H9 (cell line): ENCODE results near the gene KCNG3. TPM values are rescaled to one million over a fixed set of nuclear protein-coding genes. Genes with fewer than 3 reads are reported as not detected.

Experiments
- DNase-seq: peaks from one replicate; pipeline ENCODE4 v3.0.0-alpha.2; 2017
- H2AFZ ChIP-seq: one replicate; pipeline ENCODE4 v1.6.1; 2013; ENCODE audit warnings: mild to moderate bottlenecking, low read length, control low read depth, moderate library complexity
- H2AK5ac ChIP-seq: 2 replicates; pipeline ENCODE4 v1.6.1; 2013; ENCODE audit warnings: low read length, control low read depth, mixed read lengths; ENCODE audit not compliant: insufficient read length
- H2BK120ac ChIP-seq: one replicate; pipeline ENCODE4 v1.6.1; 2013; ENCODE audit warnings: low read depth, mild to moderate bottlenecking, low read length, control low read depth, inconsistent platforms; ENCODE audit not compliant: poor library complexity, severe bottlenecking
- H2BK12ac ChIP-seq: 2 replicates; pipeline ENCODE4 v1.6.1; 2013; ENCODE audit warnings: low read length, control low read depth, mixed read lengths, low read depth; ENCODE audit not compliant: insufficient read length
- H2BK15ac ChIP-seq: 2 replicates; pipeline ENCODE4 v1.6.1; 2013; ENCODE audit warnings: low read depth, low read length, control low read depth
- H2BK20ac ChIP-seq: one replicate; pipeline ENCODE4 v1.6.1; 2013; ENCODE audit warnings: low read depth, mild to moderate bottlenecking, low read length, control low read depth, inconsistent platforms; ENCODE audit not compliant: poor library complexity, severe bottlenecking
- H2BK5ac ChIP-seq: 2 replicates; pipeline ENCODE4 v1.6.1; 2013; ENCODE audit warnings: low read length, control low read depth, mixed read lengths; ENCODE audit not compliant: insufficient read length
- H3K14ac ChIP-seq: 2 replicates; pipeline ENCODE4 v1.6.1; 2013; ENCODE audit warnings: low read length, control low read depth; ENCODE audit not compliant: insufficient read depth
- H3K18ac ChIP-seq: 2 replicates; pipeline ENCODE4 v1.6.1; 2013; ENCODE audit warnings: low read depth, mild to moderate bottlenecking, mixed read lengths, low read length, control low read depth; ENCODE audit not compliant: insufficient read length
- H3K23ac ChIP-seq: 2 replicates; pipeline ENCODE4 v1.6.1; 2013; ENCODE audit warnings: low read length, control low read depth, mixed read lengths, low read depth; ENCODE audit not compliant: insufficient read length
- H3K23me2 ChIP-seq: 2 replicates; pipeline ENCODE4 v1.6.1; 2013; ENCODE audit warnings: low read depth, mild to moderate bottlenecking, mixed read lengths, low read length, control low read depth; ENCODE audit not compliant: insufficient read length, poor library complexity, severe bottlenecking
- H3K27ac ChIP-seq: 2 replicates; pipeline ENCODE4 v1.5.1; 2013; ENCODE audit warnings: low read length, control low read depth, mixed read lengths, low read depth; ENCODE audit not compliant: insufficient read length
- H3K27me3 ChIP-seq: 2 replicates; pipeline ENCODE4 v1.6.1; 2013; ENCODE audit warnings: low read length, control low read depth, inconsistent platforms; ENCODE audit not compliant: insufficient read depth
- H3K4ac ChIP-seq: 2 replicates; pipeline ENCODE4 v1.6.1; 2013; ENCODE audit warnings: low read depth, mild to moderate bottlenecking, control low read depth, inconsistent platforms, low read length, moderate library complexity
- H3K4me1 ChIP-seq: 2 replicates; pipeline ENCODE4 v1.6.1; 2013; ENCODE audit warnings: low read length, control low read depth, inconsistent platforms; ENCODE audit not compliant: insufficient read depth
- H3K4me2 ChIP-seq: 2 replicates; pipeline ENCODE4 v1.6.1; 2013; ENCODE audit warnings: low read length, control low read depth, mixed read lengths; ENCODE audit not compliant: insufficient read length, insufficient read depth
- H3K56ac ChIP-seq: 2 replicates; pipeline ENCODE4 v1.6.1; 2013; ENCODE audit warnings: low read depth, mild to moderate bottlenecking, mixed read lengths, low read length, control low read depth; ENCODE audit not compliant: insufficient read length
- H3K79me1 ChIP-seq: 2 replicates; pipeline ENCODE4 v1.6.1; 2013; ENCODE audit warnings: low read depth, mild to moderate bottlenecking, moderate library complexity, low read length, control low read depth, inconsistent platforms; ENCODE audit not compliant: insufficient read depth, poor library complexity, severe bottlenecking
- H3K79me2 ChIP-seq: 2 replicates; pipeline ENCODE4 v1.6.1; 2013; ENCODE audit warnings: low read length, control low read depth, inconsistent platforms; ENCODE audit not compliant: insufficient read depth
- H3K9ac ChIP-seq: 2 replicates; pipeline ENCODE4 v1.6.1; 2013; ENCODE audit warnings: low read length, control low read depth, mixed read lengths; ENCODE audit not compliant: insufficient read length; ENCODE audit errors: extremely low read depth
- H3K9me3 ChIP-seq: one replicate; pipeline ENCODE4 v1.6.1; 2013; ENCODE audit warnings: low read depth, low read length, inconsistent platforms; ENCODE audit not compliant: control insufficient read depth
- H3T11ph ChIP-seq: one replicate; pipeline ENCODE4 v1.6.1; 2013; ENCODE audit warnings: mild to moderate bottlenecking, low read length, control low read depth, inconsistent platforms
- H4K20me1 ChIP-seq: one replicate; pipeline ENCODE4 v1.6.1; 2013; ENCODE audit not compliant: control insufficient read depth, insufficient read length, insufficient read depth
- H4K5ac ChIP-seq: 2 replicates; pipeline ENCODE4 v1.6.1; 2013; ENCODE audit warnings: low read depth, mild to moderate bottlenecking, mixed read lengths, low read length, control low read depth; ENCODE audit not compliant: insufficient read length
- H4K8ac ChIP-seq: replicated peaks from 2 replicates; pipeline ENCODE4 v1.6.1; 2013; ENCODE audit warnings: low read length, control low read depth, mixed read lengths, low read depth; ENCODE audit not compliant: insufficient read length
- H4K91ac ChIP-seq: 2 replicates; pipeline ENCODE4 v1.6.1; 2013; ENCODE audit warnings: low read depth, mild to moderate bottlenecking, moderate library complexity, mixed read lengths, low read length, control low read depth; ENCODE audit not compliant: insufficient read length
- H3K27ac Mint-ChIP-seq, 3 experiments: 2 replicates in 2 of 3; 3 replicates in 1 of 3; pipeline ENCODE4 v1.8.0; 2020 to 2021; ENCODE audit warnings: mixed read lengths in 3 of 3, mild to moderate bottlenecking in 1 of 3, moderate library complexity in 1 of 3
- H3K27me3 Mint-ChIP-seq: 2 replicates; pipeline ENCODE4 v1.8.0; 2021; ENCODE audit warnings: low read depth, mild to moderate bottlenecking, moderate library complexity, mixed read lengths
- H3K36me3 Mint-ChIP-seq, 3 experiments: 2 replicates in 2 of 3; 3 replicates in 1 of 3; pipeline ENCODE4 v1.8.0; 2020 to 2021; ENCODE audit warnings: low read depth in 3 of 3, mixed read lengths in 3 of 3; ENCODE audit not compliant: insufficient read depth in 1 of 3
- H3K4me1 Mint-ChIP-seq, 2 experiments: 2 replicates each; pipeline ENCODE4 v1.8.0; 2020; ENCODE audit warnings: mixed read lengths in 2 of 2
- H3K4me3 Mint-ChIP-seq, 2 experiments: 2 replicates in 1 of 2; 3 replicates in 1 of 2; pipeline ENCODE4 v1.8.0; 2020 to 2021; ENCODE audit warnings: mild to moderate bottlenecking in 2 of 2, mixed read lengths in 2 of 2, moderate library complexity in 1 of 2
- H3K9me3 Mint-ChIP-seq, 2 experiments: 2 replicates in 1 of 2; 3 replicates in 1 of 2; pipeline ENCODE4 v1.8.0; 2020; ENCODE audit warnings: mild to moderate bottlenecking in 2 of 2, mixed read lengths in 2 of 2, moderate library complexity in 1 of 2
- CTCF ChIP-seq: fragments of 200-600 bp; sonication (generic); conservative IDR thresholded peaks from 3 replicates; pipeline ENCODE4 v1.8.0; 2021; ENCODE audit warnings: antibody characterized with exemption, mild to moderate bottlenecking
- WGBS: extraction: QIAGEN DNeasy Blood & Tissue Kit; methylation state at CpG from one replicate; pipeline ENCODE4 v1.1.7; 2013; ENCODE audit warnings: missing lambda C conversion rate, low lambda C conversion rate, mixed read lengths; ENCODE audit not compliant: insufficient read length; ENCODE audit errors: extremely low coverage; 5-methylcytosine and 5-hydroxymethylcytosine counted together
- total RNA-seq: library from RNA; stranded (reverse); gene quantifications from 2 replicates; pipeline ENCODE4 v1.2.1, GENCODE V29; 2021

KCNG3 gene
- total RNA-seq, 1 experiment from 2014 or later, result 16.5 TPM

GRCh38 chr2:42443718-42444399 is 49.9 kb downstream of the KCNG3 start:
- Mint-ChIP-seq H3K4me1 (peaks cover 5 to 17% of the 10 kb centered on the region in 2 experiments), H3K27ac (peak overlapping the region in 1 of 3 experiments; percentile 41; a peak in 1 of 7 replicates), H3K9me3 (no peaks in the 10 kb centered on the region), H3K27me3 (no peaks in the 10 kb centered on the region), H3K36me3 (peaks cover 3 to 30% (median 10%) of the 10 kb centered on the region in 3 experiments; a peak in 6 of 7 replicates), H3K4me3 (no peak overlapping the region)
- TF ChIP-seq CTCF, result no peak
- WGBS, result no CpG with 5 or more reads among the region's 5 CpGs
- no peaks in the 10 kb centered on the region for H4K20me1 ChIP-seq
- no peaks in the 10 kb centered on the region for H3K23me2 ChIP-seq
- no peak overlapping the region for H3K18ac ChIP-seq
- no peaks in the 10 kb centered on the region for H3K9me3 ChIP-seq
- no peak overlapping the region for H3K23ac ChIP-seq
- H3K9ac ChIP-seq, result no peak overlapping the region
- H4K91ac ChIP-seq, result no peak overlapping the region
- H3T11ph ChIP-seq, result no peak overlapping the region
- H4K8ac ChIP-seq, result no peak overlapping the region
- no peak overlapping the region for H3K4ac ChIP-seq
- no peak overlapping the region for H2BK120ac ChIP-seq
- H2BK12ac ChIP-seq, result no peak overlapping the region
- no peak for DNase-seq
- no peak overlapping the region for H2AFZ ChIP-seq
- H3K4me1 ChIP-seq, result no peaks in the 10 kb centered on the region
- no peak overlapping the region for H3K56ac ChIP-seq
- H2AK5ac ChIP-seq, result no peak overlapping the region
- no peaks in the 10 kb centered on the region for H3K79me1 ChIP-seq
- no peak overlapping the region for H4K5ac ChIP-seq
- H3K14ac ChIP-seq, result no peak overlapping the region
- H2BK20ac ChIP-seq, result no peak overlapping the region
- H2BK15ac ChIP-seq, result no peak overlapping the region
- H3K4me2 ChIP-seq, result no peak overlapping the region
- no peak overlapping the region for H3K27ac ChIP-seq
- H2BK5ac ChIP-seq, result no peak overlapping the region
- no peaks in the 10 kb centered on the region for H3K79me2 ChIP-seq
- H3K27me3 ChIP-seq, result no peaks in the 10 kb centered on the region
